Caco-2 (cell line): ENCODE measurements around the gene LIN28A. TPM values are rescaled to one million over a fixed set of nuclear protein-coding genes. Genes with fewer than 3 reads are reported as not detected.

Experiments used
- BruUV-seq: library from RNA; stranded (reverse); fragments of 400-500 nt; replicated peaks from 2 replicates; lab custom pipeline; 2021; lab: Mats Ljungman, UMichigan
- CTCF ChIA-PET: fragments of 300-600 bp; sonication (Branson Sonifier 250); formaldehyde crosslinking; loops from one replicate; lab custom pipeline; 2022; ENCODE audit warnings: antibody characterized with exemption; lab: Charles Lee
- POLR2A ChIA-PET: fragments of 300-600 bp; sonication (Branson Sonifier 250); formaldehyde crosslinking; loops from one replicate; lab custom pipeline; 2022; ENCODE audit warnings: antibody characterized with exemption; lab: Charles Lee
- DNase-seq, 2 experiments: peaks; one replicate each; pipeline versions ENCODE4 v3.0.0 to v3.0.0-alpha.2; 2020 to 2022
- H3K27me3 ChIP-seq: replicated peaks from 2 replicates; pipeline ENCODE4 v1.6.0; 2011; ENCODE audit warnings: low read length; ENCODE audit not compliant: control insufficient read depth, insufficient read depth
- H3K36me3 ChIP-seq: 2 replicates; pipeline ENCODE4 v1.5.1; 2011; ENCODE audit warnings: low read length; ENCODE audit not compliant: control insufficient read depth, insufficient read depth
- H3K4me1 ChIP-seq: fragments of 250-450 bp; sonication (Bioruptor Pico); 2 replicates; pipeline ENCODE4 v1.5.1; 2020; ENCODE audit warnings: mild to moderate bottlenecking
- H3K4me3 ChIP-seq: 2 replicates; pipeline ENCODE4 v1.5.1; 2011; ENCODE audit warnings: low read depth, mild to moderate bottlenecking, control low read depth, low read length
- H3K9me3 ChIP-seq: fragments of 250-450 bp; sonication (Bioruptor Pico); 2 replicates; pipeline ENCODE4 v1.5.1; 2020; ENCODE audit warnings: mild to moderate bottlenecking, moderate library complexity
- H3K27ac Mint-ChIP-seq: one replicate; pipeline ENCODE4 v1.8.0; 2022; ENCODE audit warnings: mixed read lengths; ENCODE audit not compliant: unreplicated experiment
- H3K27me3 Mint-ChIP-seq: one replicate; pipeline ENCODE4 v1.8.0; 2022; ENCODE audit warnings: mixed read lengths; ENCODE audit not compliant: insufficient read depth, unreplicated experiment
- H3K36me3 Mint-ChIP-seq: one replicate; pipeline ENCODE4 v1.8.0; 2022; ENCODE audit warnings: mild to moderate bottlenecking, mixed read lengths; ENCODE audit not compliant: insufficient read depth, unreplicated experiment
- H3K4me1 Mint-ChIP-seq: one replicate; pipeline ENCODE4 v1.8.0; 2022; ENCODE audit warnings: low read depth, mixed read lengths; ENCODE audit not compliant: unreplicated experiment
- H3K4me3 Mint-ChIP-seq: one replicate; pipeline ENCODE4 v1.8.0; 2022; ENCODE audit warnings: mild to moderate bottlenecking, moderate library complexity, mixed read lengths; ENCODE audit not compliant: unreplicated experiment
- H3K9me3 Mint-ChIP-seq: one replicate; pipeline ENCODE4 v1.8.0; 2022; ENCODE audit warnings: mixed read lengths; ENCODE audit not compliant: unreplicated experiment
- CTCF ChIP-seq, 2 experiments: fragments of 200-600 bp in 1 of 2; IDR thresholded peaks; 1 replicate in 1 of 2; 2 replicates in 1 of 2; pipeline versions ENCODE4 v1.5.1 to v1.8.0; 2011 to 2022; ENCODE audit warnings: antibody characterized with exemption in 1 of 2, control low read depth in 1 of 2, inconsistent platforms in 1 of 2, low read depth in 1 of 2, low read length in 1 of 2, mild to moderate bottlenecking in 1 of 2, moderate library complexity in 1 of 2; ENCODE audit not compliant: insufficient read depth in 1 of 2, severe bottlenecking in 1 of 2, unreplicated experiment in 1 of 2
- intact Hi-C: fragments of 100-400 bp; cut with micrococcal nuclease; formaldehyde crosslinking; loops from one replicate; pipeline ENCODE4 v1.10.0; 2022; ENCODE audit not compliant: unreplicated experiment
- total RNA-seq: library from RNA; stranded (reverse); gene quantifications from 2 replicates; pipeline ENCODE4 v1.2.3, GENCODE V29; 2022

Gene LIN28A
- total RNA-seq, 1 experiment from 2014 or later = 5.7 TPM

- H3K36me3 ChIP-seq = no peaks in the 10 kb centered on the region
- H3K9me3 Mint-ChIP-seq = no peaks in the 10 kb centered on the region
- ChIA-PET CTCF (interaction anchor here (0.5 to 1.0 kb wide), 2 partner anchors 9 to 10 kb away, joined by 4 to 12 read pairs; no protein-coding TSS in a partner anchor), POLR2A (no interaction called here)
- no peaks in the 10 kb centered on the region for H3K27me3 Mint-ChIP-seq
- intact Hi-C loops = no loop called here
- no peak overlapping the region for H3K4me3 Mint-ChIP-seq
- H3K36me3 Mint-ChIP-seq = no peaks in the 10 kb centered on the region
- TF ChIP-seq CTCF (IDR thresholded peaks at IDR 0.05; ENCODE audit: insufficient read depth in 1 of 2, low read depth in 1 of 2, low read length in 1 of 2, severe bottlenecking in 1 of 2, unreplicated experiment in 1 of 2) = no peak
- no peaks in the 10 kb centered on the region for H3K27me3 ChIP-seq
- peaks cover 30% of the 10 kb centered on the region for H3K4me1 ChIP-seq
- peaks cover 7% of the 10 kb centered on the region for H3K4me1 Mint-ChIP-seq
- H3K4me3 ChIP-seq = no peak overlapping the region
- no peaks in the 10 kb centered on the region for H3K9me3 ChIP-seq
- no TSS peak for BruUV-seq
- H3K27ac Mint-ChIP-seq = no peak overlapping the region
- peak; percentile 68 to 85 for DNase-seq
Measured at GRCh38 chr1:26408604-26409003, 2.0 kb upstream of the LIN28A start.

GRCh38 chr1:26409191-26409807 lies 1.3 kb upstream of the LIN28A start:
- H3K27me3 ChIP-seq = no peaks in the 10 kb centered on the region
- ChIA-PET CTCF (interaction anchor here (0.7 kb wide), 1 partner anchor 14 kb away, joined by 4 read pairs; no protein-coding TSS in a partner anchor), POLR2A (no interaction called here)
- no TSS peak for BruUV-seq
- Mint-ChIP-seq H3K36me3 (no peaks in the 10 kb centered on the region), H3K4me3 (no peak overlapping the region), H3K4me1 (peaks cover 7% of the 10 kb centered on the region), H3K9me3 (no peaks in the 10 kb centered on the region), H3K27me3 (no peaks in the 10 kb centered on the region), H3K27ac (no peak overlapping the region)
- no peak for TF ChIP-seq CTCF (IDR thresholded peaks at IDR 0.05; ENCODE audit: insufficient read depth in 1 of 2, low read depth in 1 of 2, low read length in 1 of 2, severe bottlenecking in 1 of 2, unreplicated experiment in 1 of 2)
- peaks cover 30% of the 10 kb centered on the region for H3K4me1 ChIP-seq
- no peaks in the 10 kb centered on the region for H3K9me3 ChIP-seq
- DNase-seq = peak; percentile 8 to 57
- H3K4me3 ChIP-seq = no peak overlapping the region
- no peaks in the 10 kb centered on the region for H3K36me3 ChIP-seq
- intact Hi-C loops = no loop called here

GRCh38 chr1:26411624-26412074 lies 1.0 kb downstream of the LIN28A start:
- Mint-ChIP-seq H3K36me3 (no peaks in the 10 kb centered on the region), H3K4me3 (no peak overlapping the region), H3K4me1 (peaks cover 7% of the 10 kb centered on the region), H3K27ac (peak overlapping the region; percentile 25), H3K27me3 (no peaks in the 10 kb centered on the region), H3K9me3 (no peaks in the 10 kb centered on the region)
- CTCF ChIA-PET = no interaction called here
- intact Hi-C loops = no loop called here
- H3K27me3 ChIP-seq = no peaks in the 10 kb centered on the region
- TF ChIP-seq CTCF (IDR thresholded peaks at IDR 0.05; ENCODE audit: insufficient read depth in 1 of 2, low read depth in 1 of 2, low read length in 1 of 2, severe bottlenecking in 1 of 2, unreplicated experiment in 1 of 2) = no peak
- no peaks in the 10 kb centered on the region for H3K36me3 ChIP-seq
- H3K9me3 ChIP-seq = no peaks in the 10 kb centered on the region
- no TSS peak for BruUV-seq
- no peak for DNase-seq
- POLR2A ChIA-PET = no interaction called here
- peak overlapping the region; percentile 25 for H3K4me3 ChIP-seq
- H3K4me1 ChIP-seq = peaks cover 30% of the 10 kb centered on the region
